ENCODE data around the gene MAP1A. TPM values are rescaled to one million over a fixed set of nuclear protein-coding genes. Genes with fewer than 3 reads are reported as not detected.

The MAP1A gene
- total RNA-seq, result 4.2 and 7.6 TPM in 2 replicates

DNA sequence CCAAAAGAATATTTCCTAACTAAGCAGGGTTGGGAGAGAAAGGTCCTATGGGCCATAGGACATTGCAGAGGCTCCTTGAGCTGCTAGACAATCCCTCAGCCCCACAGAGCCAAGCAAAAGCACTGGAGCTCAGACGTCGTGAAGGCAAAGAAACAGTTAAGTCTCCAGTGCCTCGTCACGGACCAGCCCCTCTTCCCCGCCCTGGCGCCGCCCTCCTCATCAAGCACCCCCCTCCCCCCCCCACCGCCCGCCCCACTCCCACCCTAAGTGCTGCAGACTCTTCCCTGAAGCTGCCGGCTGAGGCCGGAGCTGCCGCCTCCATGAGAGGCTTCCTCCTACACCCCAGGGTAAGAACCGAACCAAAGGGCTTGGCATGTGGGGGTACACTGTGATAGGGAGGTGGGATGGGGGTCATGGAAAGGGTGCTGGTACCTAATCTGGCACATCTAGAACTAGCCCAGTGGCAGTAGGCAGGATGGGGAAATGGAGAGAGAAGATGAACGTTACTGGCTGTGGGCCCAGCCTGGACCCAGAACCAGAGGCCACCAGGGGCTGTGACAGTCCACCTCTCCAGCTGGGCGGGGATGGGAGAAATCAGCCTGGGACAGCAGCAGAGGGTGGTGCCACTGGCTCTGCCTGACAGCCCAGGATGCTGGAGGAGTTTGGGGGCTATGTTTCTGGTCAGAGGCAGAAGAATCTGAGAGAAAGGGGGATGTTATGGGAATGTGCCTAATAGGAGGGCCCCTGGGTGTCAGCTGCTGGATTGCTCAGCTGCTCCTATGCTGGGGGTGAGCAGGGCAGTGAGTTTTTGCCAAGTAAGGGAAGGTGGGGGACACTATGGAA is at the start of gene MAP1A:
Gene MAP1A (plus strand): TSS at position 255 of the 843 bp plus-strand sequence. CDS start 3,866 bp downstream, outside the sequence.

DNA sequence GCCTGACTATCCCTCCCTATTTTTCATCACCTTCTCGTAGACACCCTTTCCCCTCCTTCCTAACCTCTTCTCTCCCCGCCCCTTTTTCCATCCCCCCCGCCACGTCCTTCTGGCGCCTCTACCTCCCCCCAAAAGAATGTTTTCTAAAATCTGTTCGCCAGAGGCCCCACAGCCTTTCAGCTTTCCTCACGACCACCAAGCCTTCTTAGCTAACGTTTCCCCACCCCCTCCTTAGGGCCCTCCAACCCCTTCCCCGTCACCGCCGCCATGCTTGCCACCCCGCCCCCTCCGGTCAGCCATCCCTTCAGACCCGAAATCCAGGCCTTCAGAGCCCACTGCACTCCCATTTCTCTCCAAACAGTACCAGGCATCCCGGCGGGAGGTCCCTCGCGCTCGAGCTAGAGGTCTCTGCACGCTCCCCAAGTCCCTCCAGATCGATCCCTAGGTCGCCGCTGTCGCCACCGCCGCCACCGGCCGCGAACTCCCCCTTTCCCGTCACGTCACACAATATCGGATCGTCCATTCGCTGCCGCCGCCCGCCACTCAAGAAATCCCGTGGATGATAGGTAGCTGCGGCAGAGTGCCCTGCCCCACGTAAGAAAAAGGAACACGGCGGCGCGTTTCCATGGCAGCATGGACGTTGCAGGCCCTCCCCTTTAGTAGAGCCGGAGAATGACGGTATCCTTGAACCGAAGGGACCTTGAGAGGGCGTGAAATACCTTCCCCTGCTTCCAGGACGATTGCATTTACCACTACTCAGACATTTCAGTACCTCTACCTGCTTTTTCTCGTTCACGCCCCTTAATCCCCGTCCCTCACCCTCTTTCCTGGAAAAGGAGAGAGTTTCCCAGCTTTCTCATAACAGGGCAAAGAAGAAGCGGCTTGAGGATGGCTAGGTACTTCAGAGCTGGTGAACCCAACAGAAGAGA is 24.5 kb upstream of the MAP1A start, which contains the start of gene TP53BP1:
Gene TP53BP1 (minus strand): TSS at position 484 of the 929 bp plus-strand sequence. CDS start 113 bp downstream, at position 371.

Other genes with a start within 250 kb of the MAP1A start
- not detected in 2 replicates for gene TGM7, start 215.4 kb upstream of the MAP1A start, total RNA-seq
- gene LCMT2, start 187.0 kb upstream of the MAP1A start, total RNA-seq, result 4.4 and 5.2 TPM in 2 replicates
- 6.7 and 17.0 TPM in 2 replicates for gene ZSCAN29, start 146.6 kb upstream of the MAP1A start, total RNA-seq
- gene TUBGCP4, start 146.5 kb upstream of the MAP1A start, total RNA-seq, result 12.9 and 14.3 TPM in 2 replicates
- gene TP53BP1, start 24.5 kb upstream of the MAP1A start, total RNA-seq, result 25.7 and 27.9 TPM in 2 replicates
- gene PPIP5K1, start 72.6 kb downstream of the MAP1A start, total RNA-seq, result 14.6 and 27.9 TPM in 2 replicates
- gene CKMT1B, start 76.4 kb downstream of the MAP1A start, total RNA-seq, result 0.89 TPM in 1 of 2 replicates, not detected in the other
- gene STRC, start 101.2 kb downstream of the MAP1A start, total RNA-seq, result not detected in 2 replicates
- gene CATSPER2, start 131.2 kb downstream of the MAP1A start, total RNA-seq, result 0.25 and 0.33 TPM in 2 replicates
- gene CKMT1A, start 176.3 kb downstream of the MAP1A start, total RNA-seq, result 0.63 TPM in 1 of 2 replicates, not detected in the other
- gene PDIA3, start 228.8 kb downstream of the MAP1A start, total RNA-seq, result 138 and 196 TPM in 2 replicates

Measured in mesangial cell (primary cell).